ENCODE results near the gene MAP7D1. TPM values are rescaled to one million over a fixed set of nuclear protein-coding genes. Genes with fewer than 3 reads are reported as not detected.

Gene MAP7D1
- polyA plus RNA-seq (ENCODE audit: insufficient read length in 3 of 3), result 10 to 100 TPM; 52.7 to 63.6 (median 60.0) TPM

DNA sequence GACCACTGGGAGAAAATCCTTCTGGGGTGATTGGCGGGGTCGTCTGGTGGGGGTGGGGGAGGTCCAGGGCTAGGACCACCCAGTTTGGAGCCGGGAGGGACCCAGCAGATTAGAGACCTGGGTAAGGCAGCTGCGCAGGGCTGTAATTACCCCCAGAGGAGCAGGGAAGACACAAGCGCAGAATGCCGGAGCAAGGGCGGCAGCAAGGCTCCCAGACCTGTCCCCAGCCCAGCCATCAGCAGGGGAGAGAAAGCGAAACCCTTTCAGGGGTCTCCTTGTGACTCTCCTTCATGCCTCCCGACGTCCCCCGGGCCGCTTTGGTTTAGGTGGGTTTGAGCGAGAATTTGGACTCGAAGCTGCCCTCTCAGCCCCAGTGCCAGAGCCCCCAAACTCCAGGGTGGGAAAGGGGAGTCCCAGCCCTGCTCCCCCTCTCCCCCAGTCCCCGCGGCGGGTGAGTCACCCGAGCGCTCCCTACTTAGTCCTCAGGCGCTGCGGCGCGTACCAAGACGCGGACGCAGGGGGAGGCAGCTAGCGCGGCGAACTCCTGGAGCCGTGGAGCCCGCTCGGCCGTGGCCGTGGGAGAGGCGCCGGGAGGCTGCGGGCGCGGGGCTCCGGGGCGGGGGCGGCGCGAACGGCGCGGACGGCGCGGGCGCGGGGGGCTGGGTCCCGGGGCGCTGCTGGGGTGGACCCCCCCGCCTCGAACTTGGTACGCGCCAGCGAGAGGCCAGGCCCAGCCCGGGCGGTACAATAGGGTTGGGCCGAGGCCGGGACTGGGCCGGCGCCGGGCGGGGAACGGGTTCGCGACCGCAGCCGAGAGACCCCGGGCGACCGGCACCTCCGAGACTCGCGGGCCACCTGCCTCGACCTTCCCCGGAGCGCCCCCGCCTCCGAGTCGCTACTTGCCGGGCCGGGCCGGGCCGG lies at the start of gene MAP7D1:
Gene MAP7D1, plus strand, starts transcription at position 753 of the 921 bp plus-strand sequence. CDS start 258 bp downstream, outside the sequence.
- DNase-seq (ENCODE audit: low read depth in 3 of 3, low spot score in 2 of 3), result peak in 1 of 3 donors; percentile 62

DNA sequence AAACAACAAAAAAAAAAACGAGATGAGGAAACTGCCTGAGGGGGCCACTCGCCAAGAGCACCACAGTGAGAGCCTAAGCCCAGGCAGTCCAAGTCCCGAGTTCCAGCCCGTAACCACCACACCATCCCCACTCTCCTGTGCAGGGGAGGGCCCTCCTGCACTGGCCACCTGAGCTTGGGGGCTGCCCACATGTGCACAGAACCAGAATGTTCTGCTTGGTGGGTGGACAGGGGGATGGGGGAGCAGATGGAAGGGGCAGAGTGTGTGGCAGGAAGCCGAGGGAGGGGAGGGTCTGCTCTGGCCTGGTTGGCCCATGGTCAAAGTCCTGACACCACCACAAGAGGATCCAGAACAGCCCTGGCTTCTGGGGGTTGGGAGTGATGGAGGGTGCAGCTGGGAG lies 49.7 kb upstream of the MAP7D1 start:
- DNase-seq (ENCODE audit: low read depth in 3 of 3, low spot score in 2 of 3), result no peak

- no peak for DNase-seq (ENCODE audit: low read depth in 3 of 3, low spot score in 2 of 3)
These were observed 48.6 kb upstream of the MAP7D1 start for GRCh38 chr1:36107394-36107793.

DNA sequence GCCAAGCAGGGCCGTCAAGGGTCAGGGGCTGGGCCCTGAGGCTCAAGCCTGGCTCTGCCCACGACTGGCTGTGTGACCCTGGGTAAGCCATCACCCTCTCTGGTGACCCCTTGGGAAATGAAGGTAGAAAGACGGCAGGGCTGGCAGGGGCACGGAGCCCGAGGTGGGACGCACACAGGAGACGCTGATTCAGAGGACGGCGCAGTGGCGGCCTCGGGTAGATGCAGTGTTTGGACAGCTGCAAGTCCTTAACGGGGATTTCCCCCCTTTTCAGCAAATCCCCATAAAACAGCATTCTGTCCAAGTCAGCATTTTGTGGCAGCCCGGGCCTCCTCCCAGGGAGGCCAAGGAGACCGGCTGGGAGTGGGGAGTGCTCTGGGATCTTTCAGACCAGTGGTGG lies 47.6 kb upstream of the MAP7D1 start:
- DNase-seq (ENCODE audit: low read depth in 3 of 3, low spot score in 2 of 3), result no peak

GRCh38 chr1:36109041-36109679 lies 46.8 kb upstream of the MAP7D1 start:
- DNase-seq (ENCODE audit: low read depth in 3 of 3, low spot score in 2 of 3), result no peak

- DNase-seq (ENCODE audit: low read depth in 3 of 3, low spot score in 2 of 3), result no peak
These were observed 44.8 kb upstream of the MAP7D1 start for GRCh38 chr1:36111151-36111550.

- DNase-seq (ENCODE audit: low read depth in 3 of 3, low spot score in 2 of 3), result no peak
These were observed 43.1 kb upstream of the MAP7D1 start for GRCh38 chr1:36112823-36113222.

DNA sequence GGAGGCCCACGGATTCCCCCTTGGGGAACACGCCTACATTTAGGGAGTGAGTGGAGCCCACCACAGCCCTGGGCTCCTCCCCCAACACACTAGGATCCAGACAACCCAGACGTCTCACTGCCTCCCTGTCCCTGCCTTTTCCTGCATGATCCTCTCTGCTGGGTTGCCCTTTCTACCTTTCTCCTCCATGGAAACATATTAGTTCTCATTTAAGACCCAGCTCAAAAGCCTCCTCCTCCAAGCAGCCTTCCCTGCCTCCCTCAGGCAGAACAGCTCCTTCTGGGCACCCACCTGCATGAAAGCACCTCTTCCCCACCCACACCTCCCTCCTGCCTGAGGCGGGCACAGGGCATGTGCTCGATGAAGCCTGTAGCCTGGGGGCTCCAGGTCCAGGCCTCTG lies 41.6 kb upstream of the MAP7D1 start:
- DNase-seq (ENCODE audit: low read depth in 3 of 3, low spot score in 2 of 3), result no peak

DNA sequence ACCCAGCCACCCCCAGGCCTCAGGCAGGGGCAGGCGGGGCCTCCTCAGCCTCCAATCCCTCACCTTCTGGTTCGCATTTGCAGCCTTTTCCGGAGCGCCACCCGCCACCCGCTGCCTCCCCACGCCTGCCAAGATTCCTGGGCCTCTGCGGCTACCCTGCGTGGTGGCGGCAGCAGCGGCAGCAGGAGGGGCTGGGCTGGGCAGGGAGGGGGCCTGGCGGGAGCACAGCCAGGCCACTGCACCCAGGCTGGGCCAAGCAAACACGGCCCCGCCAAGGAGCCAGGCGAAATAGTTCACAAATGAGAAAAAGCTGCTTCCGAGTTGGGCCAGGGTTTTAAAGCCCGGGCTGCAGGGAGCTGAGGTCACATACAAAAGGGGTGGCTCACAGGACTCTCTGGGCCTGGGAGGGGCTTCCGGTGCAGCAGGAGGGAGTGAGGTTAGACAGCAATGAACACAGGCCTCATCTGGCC lies 40.7 kb upstream of the MAP7D1 start:
- DNase-seq (ENCODE audit: low read depth in 3 of 3, low spot score in 2 of 3), result no peak

DNA sequence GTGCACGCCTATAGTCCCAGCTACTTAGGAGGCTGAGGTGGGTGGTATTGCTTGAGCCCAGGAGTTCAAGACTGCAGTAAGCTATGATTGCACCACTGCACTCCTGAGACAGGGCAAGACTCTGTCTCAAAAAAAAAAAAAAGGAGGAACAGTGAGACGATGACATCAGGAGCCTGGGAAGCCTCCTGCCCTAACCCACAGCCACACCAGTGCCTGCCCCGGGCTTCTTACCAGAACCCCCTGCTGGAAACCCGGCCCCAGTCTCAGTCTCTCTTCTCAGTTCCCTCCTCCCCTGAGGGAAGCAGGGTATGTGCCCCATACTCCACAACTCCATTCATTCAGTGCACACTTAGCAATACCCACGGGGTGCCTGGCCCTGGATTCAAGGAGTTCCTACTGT lies 40.0 kb upstream of the MAP7D1 start:
- no peak for DNase-seq (ENCODE audit: low read depth in 3 of 3, low spot score in 2 of 3)

- no peak for DNase-seq (ENCODE audit: low read depth in 3 of 3, low spot score in 2 of 3)
These were observed 39.1 kb upstream of the MAP7D1 start for GRCh38 chr1:36116901-36117300.

DNA sequence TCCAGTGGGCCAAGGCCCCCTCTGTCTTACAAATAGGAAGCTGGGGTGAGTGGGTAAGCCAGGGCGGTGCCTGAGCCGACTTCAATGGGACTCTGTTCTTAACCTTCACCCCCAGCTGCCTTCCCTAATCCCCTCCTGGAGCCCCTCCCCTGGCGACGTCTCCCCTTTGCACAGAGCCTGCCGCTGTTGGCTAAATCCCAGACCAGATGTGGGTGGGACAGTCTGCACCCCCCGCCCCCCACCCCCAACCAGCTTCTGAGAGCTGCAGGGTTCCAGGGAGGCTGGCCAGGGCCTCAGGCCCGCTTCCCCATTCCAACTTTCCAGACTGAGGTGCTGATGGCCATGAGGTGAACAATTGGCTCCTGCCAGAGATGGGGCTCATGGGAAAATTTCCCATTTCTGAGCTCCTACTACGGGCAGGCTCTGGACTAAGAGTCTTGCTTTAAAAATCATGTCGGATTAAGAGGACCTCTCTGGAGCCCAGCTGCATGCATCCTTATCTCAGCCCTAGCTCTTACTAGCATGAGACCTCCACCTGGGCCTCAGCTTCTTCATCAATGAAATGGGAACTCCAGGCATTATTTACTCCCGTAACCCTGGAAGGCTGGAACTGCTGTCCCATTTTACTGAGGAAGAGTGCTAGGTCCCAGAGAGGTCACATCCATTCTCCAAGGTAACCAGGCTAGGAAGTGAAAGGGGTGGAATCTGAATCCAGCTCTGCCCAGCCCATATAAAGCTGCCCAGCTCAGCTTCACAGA lies 37.3 kb upstream of the MAP7D1 start:
- no peak for DNase-seq (ENCODE audit: low read depth in 3 of 3, low spot score in 2 of 3)

DNA sequence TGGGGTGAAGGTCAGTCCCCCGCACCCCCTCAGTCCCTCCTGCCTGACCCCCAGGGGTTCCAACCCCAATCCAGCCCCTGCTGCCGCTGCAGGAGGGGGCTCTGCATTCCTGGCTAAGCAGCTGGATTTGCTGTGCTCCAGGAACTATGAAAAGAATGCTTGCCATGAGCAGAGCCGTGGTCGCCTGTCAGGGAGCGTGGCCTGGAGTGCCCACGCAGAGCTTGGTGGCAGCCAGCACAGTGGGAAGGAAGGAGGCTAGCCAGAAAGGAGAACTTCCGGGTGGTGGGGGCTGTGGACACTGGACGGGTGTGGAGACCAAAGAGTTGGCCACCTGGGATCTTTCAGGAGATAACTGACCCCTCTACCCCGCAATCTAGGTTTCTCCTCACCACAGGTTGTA lies 36.5 kb upstream of the MAP7D1 start:
- no peak for DNase-seq (ENCODE audit: low read depth in 3 of 3, low spot score in 2 of 3)

- no peak for DNase-seq (ENCODE audit: low read depth in 3 of 3, low spot score in 2 of 3)
These were observed 33.6 kb upstream of the MAP7D1 start for GRCh38 chr1:36122062-36123030.

- no peak for DNase-seq (ENCODE audit: low read depth in 3 of 3, low spot score in 2 of 3)
These were observed 32.6 kb upstream of the MAP7D1 start for GRCh38 chr1:36123356-36123755.

GRCh38 chr1:36124404-36125128 lies 31.4 kb upstream of the MAP7D1 start:
- DNase-seq (ENCODE audit: low read depth in 3 of 3, low spot score in 2 of 3), result no peak

- DNase-seq (ENCODE audit: low read depth in 3 of 3, low spot score in 2 of 3), result no peak
These were observed 30.6 kb upstream of the MAP7D1 start, which contains the start of gene COL8A2 for GRCh38 chr1:36125129-36125991. Gene COL8A2, minus strand, starts transcription at chr1:36125222. Its CDS starts 24,980 bp downstream, at chr1:36100242.
